ENCODE results near the gene HEMK1. TPM values are rescaled to one million over a fixed set of nuclear protein-coding genes. Genes with fewer than 3 reads are reported as not detected.

HEMK1 gene
- total RNA-seq, 1 donor from 2014 or later = 15.2 TPM

GRCh38 chr3:50608278-50608677, 39.0 kb downstream of the HEMK1 start:
- Mint-ChIP-seq H3K27ac (ENCODE audit: unreplicated experiment) (no peak overlapping the region), H3K36me3 (ENCODE audit: low read depth) (no peaks in the 10 kb centered on the region), H3K4me1 (ENCODE audit: low read depth) (peaks cover 19% of the 10 kb centered on the region), H3K4me3 (ENCODE audit: unreplicated experiment) (no peak overlapping the region), H3K27me3 (ENCODE audit: low read depth) (no peaks in the 10 kb centered on the region), H3K9me3 (ENCODE audit: low read depth) (no peaks in the 10 kb centered on the region)
- no peak for TF ChIP-seq CTCF (IDR thresholded peaks at IDR 0.05)
- no peak for DNase-seq (ENCODE audit: low spot score)

GRCh38 chr3:50609071-50609762, 39.9 kb downstream of the HEMK1 start:
- Mint-ChIP-seq H3K4me3 (ENCODE audit: unreplicated experiment) (no peak overlapping the region), H3K9me3 (ENCODE audit: low read depth) (no peaks in the 10 kb centered on the region), H3K4me1 (ENCODE audit: low read depth) (peaks cover 17% of the 10 kb centered on the region), H3K27ac (ENCODE audit: unreplicated experiment) (no peak overlapping the region), H3K36me3 (ENCODE audit: low read depth) (no peaks in the 10 kb centered on the region), H3K27me3 (ENCODE audit: low read depth) (no peaks in the 10 kb centered on the region)
- TF ChIP-seq CTCF (IDR thresholded peaks at IDR 0.05) = no peak
- DNase-seq (ENCODE audit: low spot score) = no peak

- H3K27me3 Mint-ChIP-seq (ENCODE audit: low read depth) = no peaks in the 10 kb centered on the region
- H3K4me3 Mint-ChIP-seq (ENCODE audit: unreplicated experiment) = no peak overlapping the region
- H3K9me3 Mint-ChIP-seq (ENCODE audit: low read depth) = no peaks in the 10 kb centered on the region
- H3K36me3 Mint-ChIP-seq (ENCODE audit: low read depth) = no peaks in the 10 kb centered on the region
- H3K27ac Mint-ChIP-seq (ENCODE audit: unreplicated experiment) = no peak overlapping the region
- H3K4me1 Mint-ChIP-seq (ENCODE audit: low read depth) = peaks cover 17% of the 10 kb centered on the region
- DNase-seq (ENCODE audit: low spot score) = no peak
- no peak for TF ChIP-seq CTCF (IDR thresholded peaks at IDR 0.05)
These were observed 40.4 kb downstream of the HEMK1 start for GRCh38 chr3:50609763-50610085.

GRCh38 chr3:50610181-50610971, 41.1 kb downstream of the HEMK1 start:
- no peaks in the 10 kb centered on the region for H3K9me3 Mint-ChIP-seq (ENCODE audit: low read depth)
- no peak for TF ChIP-seq CTCF (IDR thresholded peaks at IDR 0.05)
- no peak for DNase-seq (ENCODE audit: low spot score)
- no peaks in the 10 kb centered on the region for H3K27me3 Mint-ChIP-seq (ENCODE audit: low read depth)
- H3K4me1 Mint-ChIP-seq (ENCODE audit: low read depth) = peaks cover 17% of the 10 kb centered on the region
- H3K36me3 Mint-ChIP-seq (ENCODE audit: low read depth) = no peaks in the 10 kb centered on the region
- peak overlapping the region; percentile 89 for H3K4me3 Mint-ChIP-seq (ENCODE audit: unreplicated experiment)
- no peak overlapping the region for H3K27ac Mint-ChIP-seq (ENCODE audit: unreplicated experiment)

- Mint-ChIP-seq H3K27me3 (ENCODE audit: low read depth) (no peaks in the 10 kb centered on the region), H3K27ac (ENCODE audit: unreplicated experiment) (no peak overlapping the region), H3K4me3 (ENCODE audit: unreplicated experiment) (peak overlapping the region; percentile 89)
These were observed 41.7 kb downstream of the HEMK1 start for GRCh38 chr3:50610992-50611463.

More at GRCh38 chr3:50610992-50611463, 41.7 kb downstream of the HEMK1 start:
- Mint-ChIP-seq H3K9me3 (ENCODE audit: low read depth) (no peaks in the 10 kb centered on the region), H3K4me1 (ENCODE audit: low read depth) (peaks cover 21% of the 10 kb centered on the region), H3K36me3 (ENCODE audit: low read depth) (no peaks in the 10 kb centered on the region)
- TF ChIP-seq CTCF (IDR thresholded peaks at IDR 0.05) = no peak
- no peak for DNase-seq (ENCODE audit: low spot score)

All from chondrocyte (in vitro differentiated cells).